Astrocyte (in vitro differentiated cells and primary cell): ENCODE data around the gene NR6A1. TPM values are rescaled to one million over a fixed set of nuclear protein-coding genes. Genes with fewer than 3 reads are reported as not detected.
A peak's percentile ranks its signal among the peaks of the same experiment; 100 is the strongest.

ENCODE experiments used
- DNase-seq: peaks from one replicate; pipeline ENCODE4 v3.0.0-alpha.2; 2010; ENCODE audit warnings: low read depth
- FAIRE-seq: peaks from 2 replicates; lab custom pipeline; 2011; peaks lifted over from hg19 to GRCh38; lab: Jason Lieb, UNC
- H2AFZ ChIP-seq: 2 replicates; pipeline ENCODE4 v1.6.0; 2012; ENCODE audit warnings: low read depth, low read length, inconsistent platforms
- H3K27ac ChIP-seq: 2 replicates; pipeline ENCODE4 v1.5.1; 2011; ENCODE audit warnings: low read depth, low read length, inconsistent platforms
- H3K27me3 ChIP-seq: 2 replicates; pipeline ENCODE4 v1.6.0; 2011; ENCODE audit warnings: low read length, inconsistent platforms; ENCODE audit not compliant: insufficient read depth
- H3K36me3 ChIP-seq: 2 replicates; pipeline ENCODE4 v1.5.1; 2011; ENCODE audit warnings: low read length, inconsistent platforms; ENCODE audit not compliant: insufficient read depth
- H3K4me1 ChIP-seq: 2 replicates; pipeline ENCODE4 v1.5.1; 2011; ENCODE audit warnings: low read length, inconsistent platforms; ENCODE audit not compliant: insufficient read depth
- H3K4me2 ChIP-seq: 2 replicates; pipeline ENCODE4 v1.6.0; 2012; ENCODE audit warnings: low read length, inconsistent platforms
- H3K4me3 ChIP-seq: 2 replicates; pipeline ENCODE4 v1.5.1; 2011; ENCODE audit warnings: low read depth, mild to moderate bottlenecking, low read length, inconsistent platforms; ENCODE audit not compliant: insufficient read depth
- H3K79me2 ChIP-seq: 2 replicates; pipeline ENCODE4 v1.6.0; 2012; ENCODE audit warnings: mild to moderate bottlenecking, low read length, inconsistent platforms; ENCODE audit not compliant: insufficient read depth
- H3K9ac ChIP-seq: 2 replicates; pipeline ENCODE4 v1.6.0; 2012; ENCODE audit warnings: mild to moderate bottlenecking, low read length, inconsistent platforms
- H3K9me3 ChIP-seq: 2 replicates; pipeline ENCODE4 v1.5.1; 2012; ENCODE audit warnings: low read depth, mild to moderate bottlenecking, low read length, inconsistent platforms; ENCODE audit not compliant: insufficient read depth
- H4K20me1 ChIP-seq: 2 replicates; pipeline ENCODE4 v1.6.0; 2012; ENCODE audit warnings: low read length, inconsistent platforms; ENCODE audit not compliant: insufficient read depth
- H3K27ac Mint-ChIP-seq: one replicate; pipeline ENCODE4 v1.8.0; 2021; ENCODE audit warnings: mild to moderate bottlenecking, mixed read lengths; ENCODE audit not compliant: unreplicated experiment
- H3K27me3 Mint-ChIP-seq: one replicate; pipeline ENCODE4 v1.8.0; 2021; ENCODE audit warnings: low read depth, mixed read lengths; ENCODE audit not compliant: unreplicated experiment
- H3K36me3 Mint-ChIP-seq: one replicate; pipeline ENCODE4 v1.8.0; 2021; ENCODE audit warnings: low read depth, mixed read lengths; ENCODE audit not compliant: unreplicated experiment
- H3K4me1 Mint-ChIP-seq: one replicate; pipeline ENCODE4 v1.8.0; 2021; ENCODE audit warnings: low read depth, mixed read lengths; ENCODE audit not compliant: unreplicated experiment
- H3K4me3 Mint-ChIP-seq: one replicate; pipeline ENCODE4 v1.8.0; 2021; ENCODE audit warnings: mild to moderate bottlenecking, moderate library complexity, mixed read lengths; ENCODE audit not compliant: unreplicated experiment
- H3K9me3 Mint-ChIP-seq: one replicate; pipeline ENCODE4 v1.8.0; 2021; ENCODE audit warnings: mild to moderate bottlenecking, mixed read lengths; ENCODE audit not compliant: unreplicated experiment
- CTCF ChIP-seq: IDR thresholded peaks from 2 replicates; pipeline ENCODE4 v1.5.1; 2011; ENCODE audit warnings: low read depth, mild to moderate bottlenecking, inconsistent platforms, low read length, moderate library complexity; ENCODE audit not compliant: insufficient read depth
- EZH2 ChIP-seq: IDR thresholded peaks from 2 replicates; pipeline ENCODE4 v1.6.1; 2012; ENCODE audit warnings: mild to moderate bottlenecking, low read length, inconsistent platforms; ENCODE audit not compliant: insufficient read depth
- total RNA-seq: library from RNA; stranded (reverse); gene quantifications from 2 replicates; pipeline ENCODE4 v1.2.1, GENCODE V29; 2021

The NR6A1 gene
- total RNA-seq, 1 donor from 2014 or later, result 20.8 TPM

DNA sequence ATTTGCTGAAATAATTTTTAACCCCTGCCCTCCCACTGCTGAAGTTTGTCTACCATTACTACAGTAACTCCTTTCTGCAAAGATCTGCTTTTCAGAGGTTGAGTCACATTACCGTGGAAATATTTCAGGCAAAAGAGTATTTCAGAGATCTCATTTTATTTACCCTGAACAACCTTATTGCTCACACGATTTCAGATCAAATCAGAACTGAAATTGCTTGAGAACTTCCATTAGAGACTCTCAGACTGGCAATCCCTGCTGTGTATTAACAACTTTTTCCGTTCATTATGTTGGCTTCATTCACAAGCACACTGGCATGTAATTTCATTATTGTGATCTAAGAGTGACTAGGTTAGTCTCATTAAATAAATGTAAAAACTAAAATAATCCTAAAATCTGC is 16.1 kb downstream of the NR6A1 start:
- TF ChIP-seq EZH2 (no peak), CTCF (no peak)
- H3K4me3 Mint-ChIP-seq, result no peak overlapping the region
- H3K36me3 ChIP-seq, result no peaks in the 10 kb centered on the region
- no peaks in the 10 kb centered on the region for H3K9me3 ChIP-seq
- no peak for DNase-seq
- H2AFZ ChIP-seq, result no peak overlapping the region
- H3K4me2 ChIP-seq, result no peak overlapping the region
- FAIRE-seq, result no peak
- H3K9ac ChIP-seq, result no peak overlapping the region
- no peak overlapping the region for H3K27ac ChIP-seq
- H3K36me3 Mint-ChIP-seq, result no peaks in the 10 kb centered on the region
- no peaks in the 10 kb centered on the region for H3K9me3 Mint-ChIP-seq
- H3K4me3 ChIP-seq, result no peak overlapping the region
- peaks cover 68% of the 10 kb centered on the region for H3K4me1 Mint-ChIP-seq
- H4K20me1 ChIP-seq, result no peaks in the 10 kb centered on the region
- H3K27me3 ChIP-seq, result peaks cover 6% of the 10 kb centered on the region
- H3K79me2 ChIP-seq, result no peaks in the 10 kb centered on the region
- H3K27ac Mint-ChIP-seq, result peak overlapping the region; percentile 49
- peaks cover 15% of the 10 kb centered on the region for H3K4me1 ChIP-seq
- no peaks in the 10 kb centered on the region for H3K27me3 Mint-ChIP-seq

GRCh38 chr9:124754289-124754688 is 16.8 kb downstream of the NR6A1 start:
- Histone ChIP-seq H3K9me3 (no peaks in the 10 kb centered on the region), H3K36me3 (no peaks in the 10 kb centered on the region), H3K27ac (no peak overlapping the region), H4K20me1 (no peaks in the 10 kb centered on the region), H3K79me2 (no peaks in the 10 kb centered on the region), H3K4me1 (peaks cover 18% of the 10 kb centered on the region), H3K27me3 (peaks cover 6% of the 10 kb centered on the region), H3K9ac (no peak overlapping the region), H3K4me2 (no peak overlapping the region), H3K4me3 (no peak overlapping the region), H2AFZ (no peak overlapping the region)
- no peak for DNase-seq
- Mint-ChIP-seq H3K4me1 (peaks cover 68% of the 10 kb centered on the region), H3K36me3 (no peaks in the 10 kb centered on the region), H3K9me3 (no peaks in the 10 kb centered on the region), H3K27me3 (no peaks in the 10 kb centered on the region), H3K4me3 (peak overlapping the region; percentile 1), H3K27ac (peak overlapping the region; percentile 34)
- TF ChIP-seq EZH2, result no peak
- peak; percentile 42 for TF ChIP-seq CTCF
- FAIRE-seq, result no peak

GRCh38 chr9:124752967-124753366 is 18.1 kb downstream of the NR6A1 start:
- no peak overlapping the region for H2AFZ ChIP-seq
- DNase-seq (peak; percentile 84), FAIRE-seq (peak; percentile 93)
- no peaks in the 10 kb centered on the region for H3K36me3 ChIP-seq
- Mint-ChIP-seq H3K4me1 (peaks cover 55% of the 10 kb centered on the region), H3K9me3 (no peaks in the 10 kb centered on the region), H3K27ac (peak overlapping the region; percentile 99), H3K36me3 (no peaks in the 10 kb centered on the region), H3K27me3 (no peaks in the 10 kb centered on the region), H3K4me3 (no peak overlapping the region)
- H3K79me2 ChIP-seq, result no peaks in the 10 kb centered on the region
- no peak overlapping the region for H3K9ac ChIP-seq
- peaks cover 18% of the 10 kb centered on the region for H3K4me1 ChIP-seq
- H3K9me3 ChIP-seq, result no peaks in the 10 kb centered on the region
- H3K4me2 ChIP-seq, result peak overlapping the region; percentile 55
- H3K4me3 ChIP-seq, result no peak overlapping the region
- TF ChIP-seq EZH2 (no peak), CTCF (no peak)
- no peaks in the 10 kb centered on the region for H4K20me1 ChIP-seq
- H3K27me3 ChIP-seq, result peaks cover 6% of the 10 kb centered on the region
- H3K27ac ChIP-seq, result peak overlapping the region; percentile 61
